HG03432 (cell line): ENCODE results near the gene NCOA3.
"Not testable (repeated sequence)": the region's sequence is repeated elsewhere in the genome, so short reads cannot be mapped to it uniquely, and the experiment has no call there.

Experiments
- ATAC-seq: cut with Tn5 transposase; IDR thresholded peaks from one replicate; pipeline ENCODE4 v1.9.1; 2021; ENCODE audit warnings: mild to moderate bottlenecking, moderate library complexity; ENCODE audit not compliant: unreplicated experiment

The NCOA3 gene

GRCh38 chr20:47595138-47595537, 93.5 kb downstream of the NCOA3 start:
- ATAC-seq = not testable (repeated sequence)

- no peak for ATAC-seq
Measured at GRCh38 chr20:47596003-47596571, 94.4 kb downstream of the NCOA3 start.

GRCh38 chr20:47597090-47597489, 95.4 kb downstream of the NCOA3 start:
- ATAC-seq = no peak

- no peak for ATAC-seq
Measured at GRCh38 chr20:47598911-47599744, 97.4 kb downstream of the NCOA3 start.

GRCh38 chr20:47600967-47601547, 99.4 kb downstream of the NCOA3 start:
- no peak for ATAC-seq

- no peak for ATAC-seq
Measured at GRCh38 chr20:47603260-47603659, 101.6 kb downstream of the NCOA3 start.

- no peak for ATAC-seq
Measured at GRCh38 chr20:47605673-47606413, 104.2 kb downstream of the NCOA3 start.

- no peak for ATAC-seq
Measured at GRCh38 chr20:47606414-47606982, 104.8 kb downstream of the NCOA3 start.

GRCh38 chr20:47606983-47607613, 105.4 kb downstream of the NCOA3 start:
- no peak for ATAC-seq

- ATAC-seq = no peak
Measured at GRCh38 chr20:47609001-47609400, 107.3 kb downstream of the NCOA3 start.

- ATAC-seq = peak; percentile 71
Measured at GRCh38 chr20:47610247-47610944, 108.7 kb downstream of the NCOA3 start.

- no peak for ATAC-seq
Measured at GRCh38 chr20:47610945-47611250, 109.2 kb downstream of the NCOA3 start.

- ATAC-seq = no peak
Measured at GRCh38 chr20:47611785-47612184, 110.1 kb downstream of the NCOA3 start.

- no peak for ATAC-seq
Measured at GRCh38 chr20:47612670-47613069, 111.0 kb downstream of the NCOA3 start.

GRCh38 chr20:47614703-47615309, 113.1 kb downstream of the NCOA3 start:
- ATAC-seq = no peak

- ATAC-seq = no peak
Measured at GRCh38 chr20:47618479-47618878, 116.8 kb downstream of the NCOA3 start.

GRCh38 chr20:47620808-47621805, 119.4 kb downstream of the NCOA3 start:
- no peak for ATAC-seq

GRCh38 chr20:47622118-47622665, 120.5 kb downstream of the NCOA3 start:
- no peak for ATAC-seq
